ENCODE results near the gene CALU. TPM values are rescaled to one million over a fixed set of nuclear protein-coding genes. Genes with fewer than 3 reads are reported as not detected.

CALU gene
- total RNA-seq, 4 donors from 2014 or later, result 107 to 132 (median 128) TPM

DNA sequence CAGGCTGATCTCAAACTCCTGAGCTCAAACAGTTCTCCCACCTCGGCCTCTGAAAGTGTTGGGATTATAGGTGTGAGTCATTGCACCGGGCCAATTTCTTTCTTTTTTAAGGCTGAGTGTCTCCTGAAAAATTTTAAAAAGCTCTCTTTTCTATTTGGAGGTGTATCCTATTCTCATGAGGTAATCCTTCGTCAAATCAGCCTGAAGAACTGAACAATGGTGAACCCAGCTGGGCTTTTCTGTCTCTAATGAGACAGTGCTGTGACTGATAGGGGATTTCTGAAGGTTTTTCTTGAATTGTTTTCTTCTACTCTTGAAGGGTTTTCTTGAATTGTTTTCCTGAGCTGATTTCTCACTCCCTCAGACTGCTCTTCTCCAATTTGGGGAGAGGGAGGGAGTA lies 30.9 kb upstream of the CALU start:
- ATAC-seq (ENCODE audit: low FRiP score), result no peak
- DNase-seq (ENCODE audit: low spot score), result no peak
- TF ChIP-seq, protein P1, sequence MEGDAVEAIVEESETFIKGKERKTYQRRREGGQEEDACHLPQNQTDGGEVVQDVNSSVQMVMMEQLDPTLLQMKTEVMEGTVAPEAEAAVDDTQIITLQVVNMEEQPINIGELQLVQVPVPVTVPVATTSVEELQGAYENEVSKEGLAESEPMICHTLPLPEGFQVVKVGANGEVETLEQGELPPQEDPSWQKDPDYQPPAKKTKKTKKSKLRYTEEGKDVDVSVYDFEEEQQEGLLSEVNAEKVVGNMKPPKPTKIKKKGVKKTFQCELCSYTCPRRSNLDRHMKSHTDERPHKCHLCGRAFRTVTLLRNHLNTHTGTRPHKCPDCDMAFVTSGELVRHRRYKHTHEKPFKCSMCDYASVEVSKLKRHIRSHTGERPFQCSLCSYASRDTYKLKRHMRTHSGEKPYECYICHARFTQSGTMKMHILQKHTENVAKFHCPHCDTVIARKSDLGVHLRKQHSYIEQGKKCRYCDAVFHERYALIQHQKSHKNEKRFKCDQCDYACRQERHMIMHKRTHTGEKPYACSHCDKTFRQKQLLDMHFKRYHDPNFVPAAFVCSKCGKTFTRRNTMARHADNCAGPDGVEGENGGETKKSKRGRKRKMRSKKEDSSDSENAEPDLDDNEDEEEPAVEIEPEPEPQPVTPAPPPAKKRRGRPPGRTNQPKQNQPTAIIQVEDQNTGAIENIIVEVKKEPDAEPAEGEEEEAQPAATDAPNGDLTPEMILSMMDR (IDR thresholded peaks at IDR 0.05), result no peak

DNA sequence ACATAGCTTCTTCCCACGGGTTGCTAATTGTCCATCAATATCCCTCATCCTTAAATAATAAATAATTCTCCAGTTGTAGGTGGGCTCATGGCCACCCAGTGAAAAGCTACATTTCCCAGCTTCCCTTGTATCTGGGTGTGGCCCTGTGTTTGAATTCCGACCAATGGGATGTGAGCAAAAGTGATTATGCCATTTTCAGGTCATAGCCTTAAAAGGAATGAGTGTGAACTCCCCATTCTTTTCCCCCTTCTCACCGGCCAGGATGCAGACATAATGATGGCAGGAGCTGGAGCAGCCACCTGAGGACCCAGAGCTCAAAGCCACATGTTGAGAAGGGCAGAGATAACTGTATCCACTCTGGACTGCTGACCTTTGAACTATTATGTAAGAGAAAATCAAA lies 30.3 kb upstream of the CALU start:
- ATAC-seq (ENCODE audit: low FRiP score) (no peak), DNase-seq (ENCODE audit: low spot score) (no peak)
- TF ChIP-seq, protein P1 (IDR thresholded peaks at IDR 0.05), result no peak

DNA sequence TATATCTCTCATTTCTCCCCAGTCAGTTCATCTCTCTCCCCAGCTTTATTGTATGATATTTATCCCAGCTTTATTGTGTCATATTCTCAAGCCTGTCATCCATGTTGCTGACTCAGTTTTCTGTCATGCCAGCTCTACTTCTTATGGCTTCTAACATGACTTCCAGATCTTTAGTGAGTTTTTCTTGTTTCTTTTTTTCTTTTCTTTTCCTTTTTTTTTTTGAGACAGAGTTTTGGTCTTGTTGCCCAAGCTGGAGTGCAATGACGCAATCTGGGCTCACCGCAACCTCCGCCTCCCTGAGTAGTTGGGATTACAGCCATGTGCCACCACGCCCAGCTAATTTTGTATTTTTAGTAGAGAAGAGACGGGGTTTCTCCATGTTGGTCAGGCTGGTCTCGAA lies 28.7 kb upstream of the CALU start:
- DNase-seq (ENCODE audit: low spot score), result no peak
- ATAC-seq (ENCODE audit: low FRiP score), result no peak
- TF ChIP-seq, protein P1 (IDR thresholded peaks at IDR 0.05), result no peak

DNA sequence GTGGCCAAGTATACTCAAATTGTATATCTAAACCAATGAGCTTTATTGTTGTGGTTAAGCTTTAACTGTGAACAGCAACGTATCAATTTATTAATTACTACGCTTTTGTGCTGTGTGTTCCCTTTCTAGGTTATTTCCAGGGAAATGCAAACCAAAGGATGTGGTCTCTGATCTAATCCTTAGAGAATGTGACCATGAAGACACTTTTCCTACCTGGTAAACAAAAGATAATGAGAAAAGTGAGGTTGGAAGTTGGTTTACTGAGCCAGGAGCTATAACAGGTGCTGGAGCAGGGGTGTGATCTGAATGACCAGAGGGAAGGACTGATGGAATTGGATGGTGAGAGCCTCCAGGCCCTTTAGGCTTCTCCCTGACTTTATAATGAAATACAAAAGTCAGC lies 25.4 kb upstream of the CALU start:
- DNase-seq (ENCODE audit: low spot score), result no peak
- TF ChIP-seq, protein P1 (IDR thresholded peaks at IDR 0.05), result no peak

DNA sequence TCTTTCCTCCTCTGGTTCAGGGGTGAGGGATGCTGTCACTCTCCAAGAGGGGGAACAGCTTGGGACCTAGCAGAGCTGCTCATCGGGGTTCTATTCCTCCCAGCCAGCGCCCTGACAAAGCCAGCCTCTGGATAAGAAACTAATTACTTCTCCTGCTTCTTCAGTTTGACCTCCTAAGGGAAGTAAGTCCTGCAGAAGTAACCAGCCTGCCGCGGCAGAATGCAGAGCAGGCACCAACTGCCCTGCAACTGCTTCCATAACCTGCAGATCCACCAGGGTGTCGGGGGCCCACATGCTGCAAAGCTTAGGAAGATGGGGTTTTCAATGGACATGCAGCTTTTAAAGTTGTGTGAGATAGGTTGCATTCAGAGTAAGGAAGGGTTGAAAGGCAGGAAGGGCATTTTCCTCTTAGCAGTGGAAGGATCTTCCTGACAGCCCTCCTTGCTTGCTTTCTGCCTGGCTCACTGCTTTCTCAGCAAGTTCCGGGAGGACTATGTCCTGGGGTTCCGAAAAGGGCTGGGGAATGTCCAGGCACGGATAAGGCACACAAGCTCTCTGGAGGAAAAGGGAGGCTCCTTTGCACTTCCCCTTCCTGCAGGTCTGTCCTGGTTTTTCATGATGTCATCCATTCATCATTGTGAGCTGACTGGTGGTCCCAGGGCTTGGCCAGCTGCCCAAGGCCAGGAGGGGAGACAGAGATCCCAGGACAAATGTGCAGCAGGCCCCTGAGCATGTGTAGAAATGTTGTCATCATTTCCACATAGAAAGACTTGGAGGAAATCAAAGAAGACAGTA lies 24.3 kb upstream of the CALU start:
- DNase-seq (ENCODE audit: low spot score) (no peak), ATAC-seq (ENCODE audit: low FRiP score) (no peak)
- TF ChIP-seq, protein P1 (IDR thresholded peaks at IDR 0.05), result no peak

More for the DNA sequence above, 25.4 kb upstream of the CALU start:
- no peak for ATAC-seq (ENCODE audit: low FRiP score)

DNA sequence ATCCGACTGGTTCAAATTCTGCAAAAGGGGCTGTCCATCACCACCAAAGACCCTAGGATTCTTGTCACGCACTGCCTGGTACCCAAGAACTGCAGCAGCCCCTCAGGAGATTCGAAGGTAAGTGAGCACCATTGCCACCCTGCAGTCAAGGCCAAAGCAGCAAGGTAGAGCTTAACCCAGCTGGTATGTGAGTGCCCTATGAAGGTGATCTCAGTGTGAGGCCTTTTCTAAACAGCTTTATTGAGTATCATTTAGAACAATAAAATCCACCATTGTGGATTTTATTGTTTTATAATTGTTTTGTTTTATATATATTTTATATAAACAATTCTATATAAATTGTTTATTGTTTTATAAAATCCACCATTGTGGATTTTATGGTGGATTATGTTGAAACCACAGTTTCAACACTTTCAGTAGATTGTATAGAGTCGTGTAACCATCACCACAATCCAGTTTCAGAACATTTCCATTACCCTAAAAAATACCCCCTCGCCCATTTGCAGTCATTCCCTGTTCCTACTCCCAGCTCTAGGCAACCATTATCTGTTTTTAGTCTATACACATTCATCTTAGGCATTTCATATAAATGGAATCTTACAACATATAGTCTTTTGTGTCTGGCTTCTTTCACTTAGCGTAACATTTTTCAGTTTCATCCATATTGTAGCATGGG lies 20.1 kb upstream of the CALU start:
- TF ChIP-seq, protein P1 (IDR thresholded peaks at IDR 0.05), result no peak
- ATAC-seq (ENCODE audit: low FRiP score), result no peak
- DNase-seq (ENCODE audit: low spot score), result no peak

DNA sequence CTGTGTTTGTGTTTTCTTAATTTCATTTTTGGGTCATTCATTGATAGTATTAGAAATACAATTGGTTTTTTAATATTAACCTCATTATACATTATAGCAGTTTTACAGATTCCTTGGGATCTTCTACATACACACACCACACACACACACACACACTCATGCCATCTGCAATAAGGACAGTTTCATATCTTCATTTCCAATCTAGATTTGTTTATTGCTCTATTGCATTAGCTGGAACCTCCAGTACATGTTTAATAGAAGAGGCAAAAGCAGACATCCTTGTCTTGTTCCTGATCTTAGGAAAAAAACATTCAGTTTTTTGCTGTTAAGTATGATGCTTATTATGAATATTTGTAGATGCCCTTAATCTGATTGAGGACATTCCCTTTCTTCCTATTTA lies 17.8 kb upstream of the CALU start:
- TF ChIP-seq, protein P1 (IDR thresholded peaks at IDR 0.05), result no peak
- ATAC-seq (ENCODE audit: low FRiP score) (no peak), DNase-seq (ENCODE audit: low spot score) (no peak)

Measured in omental fat pad (tissue), 4 donors.